Measurements from ENCODE around the gene ANKRD39. TPM values are rescaled to one million over a fixed set of nuclear protein-coding genes. Genes with fewer than 3 reads are reported as not detected.

ANKRD39 gene
- total and polyA plus RNA-seq, 2 donors (not counting 1 experiment from before 2014, with no cell fraction given): 5.3 to 5.8 TPM

GRCh38 chr2:96898641-96899412 lies 41.0 kb upstream of the ANKRD39 start:
- Histone ChIP-seq H4K20me1 (ENCODE audit: control insufficient read depth, extremely low read depth, insufficient read depth, low read length) (no peaks in the 10 kb centered on the region), H3K27ac (ENCODE audit: insufficient read depth, low read length) (no peak overlapping the region), H3K9me3 (ENCODE audit: control insufficient read depth, insufficient read depth, low read depth, low read length) (no peaks in the 10 kb centered on the region), H3K79me2 (ENCODE audit: control insufficient read depth, insufficient read depth, low read length) (no peaks in the 10 kb centered on the region), H3K9ac (ENCODE audit: insufficient read depth, low read length) (no peak overlapping the region), H3K4me3 (replicated peaks in 1 of 4; ENCODE audit: control extremely low read depth in 1 of 4, insufficient read depth in 1 of 4, low read depth in 3 of 4, low read length in 4 of 4) (no peak overlapping the region), H2AFZ (ENCODE audit: low read length) (no peak overlapping the region), H3K4me1 (ENCODE audit: control insufficient read depth, extremely low read depth, insufficient read depth, low read length) (no peaks in the 10 kb centered on the region), H3K27me3 (ENCODE audit: control insufficient read depth, insufficient read depth, low read length) (no peaks in the 10 kb centered on the region), H3K4me2 (ENCODE audit: extremely low read depth, insufficient read depth, low read length) (peak overlapping the region; percentile 35), H3K36me3 (ENCODE audit: control insufficient read depth, insufficient read depth, low read length) (no peaks in the 10 kb centered on the region)
- peak in 1 of 2 donors; percentile 43 for DNase-seq (ENCODE audit: low read depth in 2 of 2)
- TF ChIP-seq CTCF (conservative IDR thresholded peaks at IDR 0.05 in 1 of 2, IDR thresholded peaks at IDR 0.05 in 1 of 2; ENCODE audit: low read depth in 1 of 2, low read length in 2 of 2): no peak
- no peak for TF ChIP-seq EZH2 (IDR thresholded peaks at IDR 0.05; ENCODE audit: low read length, missing control alignments)

- no peaks in the 10 kb centered on the region for H3K4me1 ChIP-seq (ENCODE audit: control insufficient read depth, extremely low read depth, insufficient read depth, low read length)
- no peaks in the 10 kb centered on the region for H3K27me3 ChIP-seq (ENCODE audit: control insufficient read depth, insufficient read depth, low read length)
- DNase-seq (ENCODE audit: low read depth in 2 of 2): no peak
- no peaks in the 10 kb centered on the region for H3K79me2 ChIP-seq (ENCODE audit: control insufficient read depth, insufficient read depth, low read length)
- no peaks in the 10 kb centered on the region for H3K9me3 ChIP-seq (ENCODE audit: control insufficient read depth, insufficient read depth, low read depth, low read length)
- H3K27ac ChIP-seq (ENCODE audit: insufficient read depth, low read length): no peak overlapping the region
- TF ChIP-seq CTCF (conservative IDR thresholded peaks at IDR 0.05 in 1 of 2, IDR thresholded peaks at IDR 0.05 in 1 of 2; ENCODE audit: low read depth in 1 of 2, low read length in 2 of 2) (no peak), EZH2 (IDR thresholded peaks at IDR 0.05; ENCODE audit: low read length, missing control alignments) (no peak)
- H2AFZ ChIP-seq (ENCODE audit: low read length): no peak overlapping the region
- no peak overlapping the region for H3K9ac ChIP-seq (ENCODE audit: insufficient read depth, low read length)
- no peaks in the 10 kb centered on the region for H4K20me1 ChIP-seq (ENCODE audit: control insufficient read depth, extremely low read depth, insufficient read depth, low read length)
- no peak overlapping the region for H3K4me3 ChIP-seq (replicated peaks in 1 of 4; ENCODE audit: control extremely low read depth in 1 of 4, insufficient read depth in 1 of 4, low read depth in 3 of 4, low read length in 4 of 4)
- H3K4me2 ChIP-seq (ENCODE audit: extremely low read depth, insufficient read depth, low read length): no peak overlapping the region
- H3K36me3 ChIP-seq (ENCODE audit: control insufficient read depth, insufficient read depth, low read length): no peaks in the 10 kb centered on the region
These were observed 40.3 kb upstream of the ANKRD39 start for GRCh38 chr2:96898135-96898505.

GRCh38 chr2:96897491-96898134 lies 39.8 kb upstream of the ANKRD39 start:
- TF ChIP-seq CTCF (conservative IDR thresholded peaks at IDR 0.05 in 1 of 2, IDR thresholded peaks at IDR 0.05 in 1 of 2; ENCODE audit: low read depth in 1 of 2, low read length in 2 of 2) (no peak), EZH2 (IDR thresholded peaks at IDR 0.05; ENCODE audit: low read length, missing control alignments) (no peak)
- no peaks in the 10 kb centered on the region for H3K4me1 ChIP-seq (ENCODE audit: control insufficient read depth, extremely low read depth, insufficient read depth, low read length)
- H4K20me1 ChIP-seq (ENCODE audit: control insufficient read depth, extremely low read depth, insufficient read depth, low read length): no peaks in the 10 kb centered on the region
- H3K4me2 ChIP-seq (ENCODE audit: extremely low read depth, insufficient read depth, low read length): no peak overlapping the region
- no peaks in the 10 kb centered on the region for H3K36me3 ChIP-seq (ENCODE audit: control insufficient read depth, insufficient read depth, low read length)
- H3K9me3 ChIP-seq (ENCODE audit: control insufficient read depth, insufficient read depth, low read depth, low read length): no peaks in the 10 kb centered on the region
- H3K4me3 ChIP-seq (replicated peaks in 1 of 4; ENCODE audit: control extremely low read depth in 1 of 4, insufficient read depth in 1 of 4, low read depth in 3 of 4, low read length in 4 of 4): no peak overlapping the region
- no peak overlapping the region for H2AFZ ChIP-seq (ENCODE audit: low read length)
- H3K9ac ChIP-seq (ENCODE audit: insufficient read depth, low read length): no peak overlapping the region
- DNase-seq (ENCODE audit: low read depth in 2 of 2): peak in 1 of 2 donors; percentile 54
- H3K27me3 ChIP-seq (ENCODE audit: control insufficient read depth, insufficient read depth, low read length): no peaks in the 10 kb centered on the region
- H3K27ac ChIP-seq (ENCODE audit: insufficient read depth, low read length): no peak overlapping the region
- H3K79me2 ChIP-seq (ENCODE audit: control insufficient read depth, insufficient read depth, low read length): no peaks in the 10 kb centered on the region

Measured in fibroblast of lung (primary cell).